ENCODE results near the gene RRAS2.

GRCh38 chr11:14330881-14331280, 28.1 kb downstream of the RRAS2 start:
- no peak for TF ChIP-seq CTCF (IDR thresholded peaks at IDR 0.05)
- TF ChIP-seq POLR2AphosphoS5 (IDR thresholded peaks at IDR 0.05) = no peak
